ENCODE data around the gene HERPUD2. TPM values are rescaled to one million over a fixed set of nuclear protein-coding genes. Genes with fewer than 3 reads are reported as not detected.
"Not testable (repeated sequence)": the region's sequence is repeated elsewhere in the genome, so short reads cannot be mapped to it uniquely, and the experiment has no call there.

The HERPUD2 gene
- total and polyA plus RNA-seq, 2 donors (not counting 1 experiment from before 2014, with no cell fraction given): 32.5 to 49.4 TPM

GRCh38 chr7:35699796-35700305 is 4.9 kb upstream of the HERPUD2 start:
- Histone ChIP-seq H3K36me3 (ENCODE audit: control insufficient read depth, insufficient read depth, low read length) (no peaks in the 10 kb centered on the region), H3K4me2 (ENCODE audit: extremely low read depth, insufficient read depth, low read length) (no peak overlapping the region), H3K4me1 (ENCODE audit: control insufficient read depth, extremely low read depth, insufficient read depth, low read length) (peaks cover 4% of the 10 kb centered on the region), H4K20me1 (ENCODE audit: control insufficient read depth, extremely low read depth, insufficient read depth, low read length) (no peaks in the 10 kb centered on the region), H3K79me2 (ENCODE audit: control insufficient read depth, insufficient read depth, low read length) (no peaks in the 10 kb centered on the region), H3K4me3 (replicated peaks in 1 of 4; ENCODE audit: control extremely low read depth in 1 of 4, insufficient read depth in 1 of 4, low read depth in 3 of 4, low read length in 4 of 4) (no peak overlapping the region), H2AFZ (ENCODE audit: low read length) (no peak overlapping the region), H3K9ac (ENCODE audit: insufficient read depth, low read length) (no peak overlapping the region), H3K9me3 (ENCODE audit: control insufficient read depth, insufficient read depth, low read depth, low read length) (no peaks in the 10 kb centered on the region), H3K27me3 (ENCODE audit: control insufficient read depth, insufficient read depth, low read length) (no peaks in the 10 kb centered on the region), H3K27ac (ENCODE audit: insufficient read depth, low read length) (no peak overlapping the region)
- DNase-seq (ENCODE audit: low read depth in 2 of 2): no peak
- no peak for TF ChIP-seq EZH2 (IDR thresholded peaks at IDR 0.05; ENCODE audit: low read length, missing control alignments)
- TF ChIP-seq CTCF (conservative IDR thresholded peaks at IDR 0.05 in 1 of 2, IDR thresholded peaks at IDR 0.05 in 1 of 2; ENCODE audit: low read depth in 1 of 2, low read length in 2 of 2): no peak

GRCh38 chr7:35698382-35698781 is 3.4 kb upstream of the HERPUD2 start:
- H3K4me2 ChIP-seq (ENCODE audit: extremely low read depth, insufficient read depth, low read length); H3K9me3 ChIP-seq (ENCODE audit: control insufficient read depth, insufficient read depth, low read depth, low read length); H3K4me1 ChIP-seq (ENCODE audit: control insufficient read depth, extremely low read depth, insufficient read depth, low read length); DNase-seq (ENCODE audit: low read depth in 2 of 2); H3K79me2 ChIP-seq (ENCODE audit: control insufficient read depth, insufficient read depth, low read length); H4K20me1 ChIP-seq (ENCODE audit: control insufficient read depth, extremely low read depth, insufficient read depth, low read length); H3K4me3 ChIP-seq (replicated peaks in 1 of 4; ENCODE audit: control extremely low read depth in 1 of 4, insufficient read depth in 1 of 4, low read depth in 3 of 4, low read length in 4 of 4); H3K27ac ChIP-seq (ENCODE audit: insufficient read depth, low read length); H3K36me3 ChIP-seq (ENCODE audit: control insufficient read depth, insufficient read depth, low read length); H3K27me3 ChIP-seq (ENCODE audit: control insufficient read depth, insufficient read depth, low read length); H3K9ac ChIP-seq (ENCODE audit: insufficient read depth, low read length); H2AFZ ChIP-seq (ENCODE audit: low read length): not testable (repeated sequence)

GRCh38 chr7:35697414-35698175 is 2.7 kb upstream of the HERPUD2 start:
- no peaks in the 10 kb centered on the region for H4K20me1 ChIP-seq (ENCODE audit: control insufficient read depth, extremely low read depth, insufficient read depth, low read length)
- DNase-seq (ENCODE audit: low read depth in 2 of 2): peak; percentile 39 to 63
- TF ChIP-seq CTCF (conservative IDR thresholded peaks at IDR 0.05 in 1 of 2, IDR thresholded peaks at IDR 0.05 in 1 of 2; ENCODE audit: low read depth in 1 of 2, low read length in 2 of 2) (no peak), EZH2 (IDR thresholded peaks at IDR 0.05; ENCODE audit: low read length, missing control alignments) (no peak)
- H3K27ac ChIP-seq (ENCODE audit: insufficient read depth, low read length): no peak overlapping the region
- no peak overlapping the region for H3K9ac ChIP-seq (ENCODE audit: insufficient read depth, low read length)
- H3K9me3 ChIP-seq (ENCODE audit: control insufficient read depth, insufficient read depth, low read depth, low read length): no peaks in the 10 kb centered on the region
- H2AFZ ChIP-seq (ENCODE audit: low read length): no peak overlapping the region
- H3K4me1 ChIP-seq (ENCODE audit: control insufficient read depth, extremely low read depth, insufficient read depth, low read length): peaks cover 4% of the 10 kb centered on the region
- peaks cover 17% of the 10 kb centered on the region for H3K79me2 ChIP-seq (ENCODE audit: control insufficient read depth, insufficient read depth, low read length)
- H3K36me3 ChIP-seq (ENCODE audit: control insufficient read depth, insufficient read depth, low read length): no peaks in the 10 kb centered on the region
- H3K4me2 ChIP-seq (ENCODE audit: extremely low read depth, insufficient read depth, low read length): no peak overlapping the region
- H3K27me3 ChIP-seq (ENCODE audit: control insufficient read depth, insufficient read depth, low read length): no peaks in the 10 kb centered on the region
- H3K4me3 ChIP-seq (replicated peaks in 1 of 4; ENCODE audit: control extremely low read depth in 1 of 4, insufficient read depth in 1 of 4, low read depth in 3 of 4, low read length in 4 of 4): no peak overlapping the region
